GM18951 (cell line): ENCODE results near the gene MYOCD.

ENCODE experiments used
- POLR2A ChIP-seq: IDR thresholded peaks from 4 replicates; pipeline ENCODE4 v1.6.1; 2011; ENCODE audit warnings: mild to moderate bottlenecking; ENCODE audit not compliant: insufficient read length, insufficient read depth; ENCODE audit errors: extremely low read depth
- in situ Hi-C: fragments of 300-500 bp; cut with MboI; formaldehyde crosslinking; loops from one replicate; pipeline ENCODE4 v1.12.0; 2022; ENCODE audit warnings: low sequenced_read_pairs, mixed read lengths, inconsistent platforms; ENCODE audit not compliant: unreplicated experiment

Gene MYOCD, protein sequence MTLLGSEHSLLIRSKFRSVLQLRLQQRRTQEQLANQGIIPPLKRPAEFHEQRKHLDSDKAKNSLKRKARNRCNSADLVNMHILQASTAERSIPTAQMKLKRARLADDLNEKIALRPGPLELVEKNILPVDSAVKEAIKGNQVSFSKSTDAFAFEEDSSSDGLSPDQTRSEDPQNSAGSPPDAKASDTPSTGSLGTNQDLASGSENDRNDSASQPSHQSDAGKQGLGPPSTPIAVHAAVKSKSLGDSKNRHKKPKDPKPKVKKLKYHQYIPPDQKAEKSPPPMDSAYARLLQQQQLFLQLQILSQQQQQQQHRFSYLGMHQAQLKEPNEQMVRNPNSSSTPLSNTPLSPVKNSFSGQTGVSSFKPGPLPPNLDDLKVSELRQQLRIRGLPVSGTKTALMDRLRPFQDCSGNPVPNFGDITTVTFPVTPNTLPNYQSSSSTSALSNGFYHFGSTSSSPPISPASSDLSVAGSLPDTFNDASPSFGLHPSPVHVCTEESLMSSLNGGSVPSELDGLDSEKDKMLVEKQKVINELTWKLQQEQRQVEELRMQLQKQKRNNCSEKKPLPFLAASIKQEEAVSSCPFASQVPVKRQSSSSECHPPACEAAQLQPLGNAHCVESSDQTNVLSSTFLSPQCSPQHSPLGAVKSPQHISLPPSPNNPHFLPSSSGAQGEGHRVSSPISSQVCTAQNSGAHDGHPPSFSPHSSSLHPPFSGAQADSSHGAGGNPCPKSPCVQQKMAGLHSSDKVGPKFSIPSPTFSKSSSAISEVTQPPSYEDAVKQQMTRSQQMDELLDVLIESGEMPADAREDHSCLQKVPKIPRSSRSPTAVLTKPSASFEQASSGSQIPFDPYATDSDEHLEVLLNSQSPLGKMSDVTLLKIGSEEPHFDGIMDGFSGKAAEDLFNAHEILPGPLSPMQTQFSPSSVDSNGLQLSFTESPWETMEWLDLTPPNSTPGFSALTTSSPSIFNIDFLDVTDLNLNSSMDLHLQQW

DNA sequence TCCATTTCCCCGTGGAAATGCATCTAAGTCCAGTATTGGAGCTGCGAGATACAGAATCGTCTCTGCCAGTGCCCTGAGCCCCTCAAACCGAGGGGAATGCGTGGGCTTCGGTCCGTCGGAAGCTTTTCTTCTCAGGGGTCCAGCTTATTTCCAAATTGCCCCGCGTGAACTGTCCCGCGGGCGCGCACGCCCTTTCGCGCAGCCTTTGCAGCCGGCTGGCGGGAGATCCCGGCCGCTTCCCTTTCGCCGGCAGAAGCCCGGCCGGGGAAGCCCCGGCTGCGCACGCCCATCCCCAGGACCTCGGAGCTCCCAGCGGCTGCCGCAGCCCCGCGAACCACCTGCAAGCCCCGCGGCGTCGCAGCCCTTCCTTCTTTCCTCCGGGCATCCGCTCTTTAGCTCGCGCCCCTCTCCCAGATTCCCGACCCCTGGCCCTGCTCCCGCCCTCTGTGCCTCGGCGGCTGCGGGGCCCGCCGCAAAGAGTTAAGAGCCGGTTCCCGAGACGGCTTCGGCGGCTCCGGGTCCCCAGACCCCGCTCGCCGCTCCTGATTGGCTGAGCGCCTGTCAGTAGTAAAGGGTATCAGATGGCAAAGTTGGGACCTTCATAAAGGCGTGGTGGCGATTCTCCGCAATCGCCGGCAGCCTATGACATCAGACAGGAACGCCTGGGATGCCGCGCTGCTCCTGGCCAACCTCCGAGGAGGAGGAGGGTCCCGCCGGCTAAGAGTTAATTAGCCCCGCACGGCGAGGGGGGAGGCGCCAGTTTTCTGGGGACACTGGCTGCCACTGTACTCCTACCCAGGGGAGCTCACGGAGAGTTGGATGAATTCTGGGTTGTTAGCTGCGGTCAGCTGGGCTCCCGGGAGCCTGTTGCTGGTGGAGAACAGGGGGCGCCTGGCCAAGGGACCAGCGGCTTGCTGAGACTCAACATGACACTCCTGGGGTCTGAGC lies at the start of gene MYOCD:
Gene MYOCD, plus strand, starts transcription at position 628 of the 948 bp plus-strand sequence. Its CDS starts 299 bp downstream, at position 927.
- TF ChIP-seq POLR2A: no peak
- in situ Hi-C loops: no loop called here

- no peak for TF ChIP-seq POLR2A
- in situ Hi-C loops: no loop called here
Measured at GRCh38 chr17:12616161-12616560, 49.5 kb upstream of the MYOCD start.

DNA sequence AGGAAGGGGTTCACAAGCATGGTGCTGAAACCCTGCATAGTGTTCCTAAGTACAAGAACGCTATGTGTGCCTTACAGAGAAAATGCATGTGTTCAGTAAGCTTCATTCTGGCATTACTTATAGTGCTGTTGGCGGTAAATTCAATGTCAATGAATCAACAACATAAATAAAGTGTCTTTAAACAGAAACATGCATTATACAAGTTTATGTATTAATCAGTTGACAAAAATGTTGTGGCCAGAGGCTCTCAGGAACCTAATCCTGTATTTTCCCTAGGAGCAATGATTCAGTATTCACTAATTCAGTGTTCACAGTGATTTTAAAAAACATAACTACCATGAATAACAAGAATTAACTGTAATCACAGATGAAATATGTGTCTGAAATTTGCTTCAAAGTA lies 47.1 kb upstream of the MYOCD start:
- in situ Hi-C loops: no loop called here

DNA sequence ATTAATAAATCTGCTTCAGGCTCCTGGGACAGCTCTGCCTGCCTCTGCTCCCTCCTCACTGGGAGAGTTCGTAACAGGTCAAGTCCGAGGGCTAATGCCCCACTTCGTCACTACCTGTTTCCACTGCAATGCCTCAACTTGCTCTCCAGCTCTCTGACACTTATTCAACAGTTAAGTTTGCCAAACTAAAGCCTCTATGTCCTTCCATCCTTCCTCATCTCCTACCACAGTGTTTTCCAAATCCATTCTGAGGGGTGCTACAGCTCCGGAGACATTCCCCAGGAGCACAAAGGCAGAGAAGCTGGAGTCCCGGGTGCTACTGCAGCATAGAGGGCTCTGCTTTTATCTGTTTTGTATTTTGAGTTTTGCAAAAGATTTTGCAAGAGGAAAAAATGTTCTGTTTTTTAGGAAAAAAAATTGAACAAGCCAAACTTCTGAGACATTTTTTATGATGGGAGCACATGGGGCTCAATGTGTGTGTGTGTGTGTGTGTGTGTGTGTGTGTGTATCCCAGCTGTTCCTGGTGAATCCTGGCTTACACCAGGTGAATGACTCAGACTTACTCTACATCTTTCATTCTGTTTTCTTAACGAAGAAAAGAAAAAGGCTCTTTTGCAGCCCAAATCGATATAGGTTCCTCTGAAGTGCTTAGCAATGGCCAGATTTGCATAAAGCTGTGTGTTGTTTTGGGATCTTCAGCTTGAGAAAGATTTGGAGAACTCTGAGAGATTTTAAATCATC lies 46.1 kb upstream of the MYOCD start:
- TF ChIP-seq POLR2A: no peak

More for the DNA sequence above, 47.1 kb upstream of the MYOCD start:
- no peak for TF ChIP-seq POLR2A

GRCh38 chr17:12620200-12620720 lies 45.4 kb upstream of the MYOCD start:
- in situ Hi-C loops: no loop called here

More for the DNA sequence above, 46.1 kb upstream of the MYOCD start:
- in situ Hi-C loops: no loop called here

DNA sequence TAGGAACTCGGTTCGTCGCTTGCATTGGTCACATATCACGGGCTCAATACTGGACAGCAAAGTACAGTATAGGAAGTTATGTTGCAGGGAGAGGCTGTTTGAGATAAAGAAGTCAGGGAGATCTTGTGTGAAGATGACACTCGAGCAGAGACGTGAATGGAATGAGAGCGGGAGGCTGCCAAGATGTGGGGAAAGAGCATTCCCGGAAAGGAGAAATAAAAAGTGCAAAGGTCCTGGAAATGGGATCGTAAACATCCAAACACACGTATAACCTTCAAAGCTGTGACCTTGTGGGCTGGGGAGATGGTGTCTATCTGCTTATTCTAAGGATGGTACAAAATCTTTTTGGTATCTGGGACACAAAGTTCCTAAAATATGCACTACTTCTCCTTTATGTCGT lies 43.0 kb upstream of the MYOCD start:
- in situ Hi-C loops: no loop called here
- TF ChIP-seq POLR2A: no peak

More at GRCh38 chr17:12620200-12620720, 45.4 kb upstream of the MYOCD start:
- no peak for TF ChIP-seq POLR2A

DNA sequence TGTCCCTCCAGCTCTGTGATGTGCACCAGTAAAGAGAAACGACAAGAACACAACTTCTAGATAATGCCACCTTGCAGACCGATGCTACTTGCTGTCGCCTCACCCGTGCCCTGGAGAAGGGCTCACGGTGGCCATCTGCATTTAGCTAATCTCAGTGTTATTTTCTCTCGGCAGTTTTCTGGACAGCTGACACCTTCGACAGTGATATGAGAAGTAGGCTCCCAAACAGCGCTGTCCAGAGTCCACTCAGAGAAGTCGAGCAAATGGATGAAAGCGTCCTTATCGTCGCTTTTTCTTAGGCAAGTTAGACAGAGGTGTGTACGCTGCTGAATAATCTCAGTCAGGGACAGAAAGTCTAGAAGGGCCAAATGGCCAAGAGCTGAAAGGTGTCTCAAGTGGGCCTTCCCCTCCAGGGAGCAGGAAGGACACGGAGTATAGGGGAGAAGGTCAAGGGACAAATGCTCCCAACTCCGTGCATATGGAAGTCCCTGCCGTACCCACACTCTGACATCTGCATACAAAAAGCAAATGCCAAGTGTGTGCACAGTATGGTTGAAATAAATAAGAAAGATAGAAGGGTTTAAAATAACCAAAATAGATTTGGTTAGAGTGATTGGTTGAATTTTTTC lies 42.4 kb upstream of the MYOCD start:
- no peak for TF ChIP-seq POLR2A
- in situ Hi-C loops: no loop called here

- in situ Hi-C loops: no loop called here
- TF ChIP-seq POLR2A: no peak
Measured at GRCh38 chr17:12624211-12624610, 41.5 kb upstream of the MYOCD start.

DNA sequence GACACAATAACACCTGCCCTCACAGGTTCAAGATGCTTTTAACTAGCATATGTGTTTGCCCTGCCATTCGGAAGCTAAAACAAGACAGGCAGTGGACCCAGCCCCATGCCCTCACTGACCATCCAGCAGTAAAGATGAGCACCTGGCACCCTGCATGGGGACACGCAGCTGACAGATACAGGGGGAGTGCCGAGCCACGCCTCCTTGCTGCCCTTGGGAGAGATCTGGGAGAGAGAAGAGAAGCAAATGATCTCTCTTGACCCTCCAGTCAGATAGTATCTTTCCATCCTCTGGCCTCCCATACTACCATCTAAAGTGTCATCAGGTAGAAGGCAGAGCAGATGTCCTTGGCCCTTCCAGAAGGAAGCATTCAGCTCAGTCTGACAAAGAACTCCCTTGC lies 40.6 kb upstream of the MYOCD start:
- in situ Hi-C loops: no loop called here
- no peak for TF ChIP-seq POLR2A

DNA sequence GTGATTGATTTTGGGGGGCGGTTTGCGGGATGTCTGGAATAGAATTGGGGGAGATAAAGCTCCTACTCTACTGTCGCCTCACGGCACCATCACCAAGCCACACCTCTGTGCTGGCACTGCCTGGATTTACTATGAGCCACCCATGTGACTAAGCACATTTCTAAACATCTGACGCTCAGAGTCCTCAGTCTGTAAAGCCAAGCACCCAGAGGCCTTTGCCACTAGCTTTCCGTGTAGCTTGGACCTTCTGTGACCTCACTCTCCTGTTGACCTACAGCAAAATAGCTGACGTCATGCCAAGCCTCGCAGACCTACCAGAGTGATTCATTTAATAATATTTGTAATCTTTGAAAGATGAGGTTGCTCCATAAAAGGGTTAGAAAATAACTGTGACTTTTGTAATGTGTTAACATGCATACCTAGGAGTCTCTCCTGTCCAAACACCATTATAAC lies 38.5 kb upstream of the MYOCD start:
- no peak for TF ChIP-seq POLR2A
- in situ Hi-C loops: no loop called here

DNA sequence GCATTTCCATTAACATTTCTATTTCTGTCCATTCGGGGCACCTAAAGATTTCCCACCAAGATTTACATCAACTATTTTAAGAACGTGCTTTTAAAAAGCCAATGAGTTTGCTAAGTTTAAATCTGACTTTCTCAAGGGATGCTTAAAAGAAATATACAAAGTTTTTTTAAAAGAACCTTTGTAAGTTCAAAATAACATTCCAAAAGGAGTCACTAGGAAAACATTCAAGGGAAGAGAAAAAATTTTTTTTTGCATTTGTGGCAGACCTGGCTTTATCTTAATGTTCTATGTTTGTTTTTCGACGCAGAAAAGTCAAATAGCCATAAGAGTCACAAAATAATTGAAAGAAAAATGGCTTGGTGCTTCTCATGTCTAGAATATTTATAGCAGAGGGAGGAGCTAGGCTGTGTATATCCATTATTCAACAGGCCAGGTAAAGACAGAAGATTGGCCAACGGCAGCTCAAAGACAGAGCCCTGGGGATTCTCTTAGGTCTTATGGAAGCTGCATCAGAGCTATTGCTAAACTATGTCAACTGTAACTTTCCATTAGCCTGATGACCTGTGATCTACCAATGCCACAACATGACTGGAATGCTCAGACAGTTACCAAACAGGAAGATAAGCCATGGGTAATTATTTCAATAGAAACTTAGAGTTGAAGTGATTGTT lies 37.8 kb upstream of the MYOCD start:
- in situ Hi-C loops: no loop called here
- TF ChIP-seq POLR2A: no peak
